Cardiac fibroblast (primary cell): ENCODE measurements around the gene RETREG3.
"Not testable (repeated sequence)": the region's sequence is repeated elsewhere in the genome, so short reads cannot be mapped to it uniquely, and the experiment has no call there.

ENCODE experiments used
- DNase-seq, 2 donors: peaks; one replicate each; pipeline versions ENCODE4 v3.0.0 to v3.0.0-alpha.2; 2010; ENCODE audit warnings: low read depth in 2 of 2
- H3K4me3 ChIP-seq, 2 donors: replicated peaks in 1 of 2; 1 replicate in 1 of 2; 2 replicates in 1 of 2; pipeline ENCODE4 v1.5.1; 2011; ENCODE audit warnings: low read depth in 2 of 2, low read length in 2 of 2, mild to moderate bottlenecking in 2 of 2, moderate library complexity in 1 of 2
- TF ChIP-seq, protein P1 (sequence below): IDR thresholded peaks from one replicate; pipeline ENCODE4 v1.5.1; 2011; ENCODE audit warnings: low read depth, mild to moderate bottlenecking, low read length, inconsistent platforms

Gene RETREG3

DNA sequence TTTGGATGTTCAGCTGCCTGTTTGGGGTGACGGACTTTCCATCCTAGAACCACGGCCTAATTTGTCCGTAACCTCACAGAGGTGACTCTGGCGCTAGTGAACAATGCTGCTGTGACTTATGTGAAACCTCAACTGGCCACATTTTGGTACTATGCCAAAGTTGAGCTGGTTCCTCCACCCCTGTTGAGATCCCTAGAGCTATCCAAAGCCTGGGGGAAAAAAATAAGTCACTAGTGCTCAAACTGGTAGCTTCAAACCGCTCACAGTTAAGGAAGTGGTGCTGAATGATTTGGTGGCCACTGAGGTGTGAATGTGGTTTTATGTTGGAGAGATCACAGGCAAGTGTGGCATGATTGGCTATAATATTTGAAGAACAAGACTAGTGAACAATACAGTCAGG is 38.6 kb upstream of the RETREG3 start:
- no peak overlapping the region for H3K4me3 ChIP-seq
- TF ChIP-seq, protein P1, sequence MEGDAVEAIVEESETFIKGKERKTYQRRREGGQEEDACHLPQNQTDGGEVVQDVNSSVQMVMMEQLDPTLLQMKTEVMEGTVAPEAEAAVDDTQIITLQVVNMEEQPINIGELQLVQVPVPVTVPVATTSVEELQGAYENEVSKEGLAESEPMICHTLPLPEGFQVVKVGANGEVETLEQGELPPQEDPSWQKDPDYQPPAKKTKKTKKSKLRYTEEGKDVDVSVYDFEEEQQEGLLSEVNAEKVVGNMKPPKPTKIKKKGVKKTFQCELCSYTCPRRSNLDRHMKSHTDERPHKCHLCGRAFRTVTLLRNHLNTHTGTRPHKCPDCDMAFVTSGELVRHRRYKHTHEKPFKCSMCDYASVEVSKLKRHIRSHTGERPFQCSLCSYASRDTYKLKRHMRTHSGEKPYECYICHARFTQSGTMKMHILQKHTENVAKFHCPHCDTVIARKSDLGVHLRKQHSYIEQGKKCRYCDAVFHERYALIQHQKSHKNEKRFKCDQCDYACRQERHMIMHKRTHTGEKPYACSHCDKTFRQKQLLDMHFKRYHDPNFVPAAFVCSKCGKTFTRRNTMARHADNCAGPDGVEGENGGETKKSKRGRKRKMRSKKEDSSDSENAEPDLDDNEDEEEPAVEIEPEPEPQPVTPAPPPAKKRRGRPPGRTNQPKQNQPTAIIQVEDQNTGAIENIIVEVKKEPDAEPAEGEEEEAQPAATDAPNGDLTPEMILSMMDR = no peak
- DNase-seq = no peak

DNA sequence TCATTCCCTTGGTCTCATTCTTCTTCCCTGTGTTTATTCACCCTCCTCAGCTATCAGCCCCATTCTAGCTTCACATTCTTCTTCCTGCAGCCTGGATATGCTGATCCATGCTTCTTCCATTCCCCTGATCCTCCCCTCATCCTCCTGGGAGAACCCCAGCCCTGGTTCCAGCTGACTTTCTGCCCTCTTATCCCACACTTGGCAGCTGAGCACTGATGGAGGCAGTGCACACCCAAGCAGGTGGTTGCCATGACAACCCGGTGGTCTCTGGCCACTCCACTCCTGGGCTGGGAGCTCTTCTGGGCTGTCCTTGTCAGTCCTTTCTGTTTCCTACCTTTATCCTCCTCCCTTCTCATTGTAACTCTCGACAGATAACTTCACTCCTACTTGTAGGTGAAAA is 33.2 kb upstream of the RETREG3 start:
- H3K4me3 ChIP-seq = no peak overlapping the region
- TF ChIP-seq, protein P1 = no peak

DNA sequence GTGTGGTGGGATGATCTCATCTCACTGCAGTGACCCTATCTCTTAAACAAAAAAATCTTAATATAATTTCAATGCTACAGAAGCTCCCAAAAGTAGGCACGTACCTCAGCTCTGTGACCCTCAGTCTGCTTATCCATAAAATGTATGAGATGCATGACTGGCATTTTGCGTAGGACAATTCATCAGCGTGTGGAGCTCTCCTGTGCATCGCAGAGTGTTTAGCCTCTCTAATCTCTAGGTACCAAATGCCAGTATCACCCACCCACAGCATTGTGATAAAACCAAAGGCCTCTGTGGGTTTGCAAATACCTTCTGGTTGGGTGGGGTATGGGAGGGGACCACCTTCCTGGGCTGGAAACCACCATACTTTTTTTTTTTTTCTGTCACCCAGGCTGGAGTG is 30.9 kb upstream of the RETREG3 start:
- TF ChIP-seq, protein P1 = no peak
- no peak overlapping the region for H3K4me3 ChIP-seq
- no peak for DNase-seq

More for the DNA sequence above, 33.2 kb upstream of the RETREG3 start:
- DNase-seq = no peak

DNA sequence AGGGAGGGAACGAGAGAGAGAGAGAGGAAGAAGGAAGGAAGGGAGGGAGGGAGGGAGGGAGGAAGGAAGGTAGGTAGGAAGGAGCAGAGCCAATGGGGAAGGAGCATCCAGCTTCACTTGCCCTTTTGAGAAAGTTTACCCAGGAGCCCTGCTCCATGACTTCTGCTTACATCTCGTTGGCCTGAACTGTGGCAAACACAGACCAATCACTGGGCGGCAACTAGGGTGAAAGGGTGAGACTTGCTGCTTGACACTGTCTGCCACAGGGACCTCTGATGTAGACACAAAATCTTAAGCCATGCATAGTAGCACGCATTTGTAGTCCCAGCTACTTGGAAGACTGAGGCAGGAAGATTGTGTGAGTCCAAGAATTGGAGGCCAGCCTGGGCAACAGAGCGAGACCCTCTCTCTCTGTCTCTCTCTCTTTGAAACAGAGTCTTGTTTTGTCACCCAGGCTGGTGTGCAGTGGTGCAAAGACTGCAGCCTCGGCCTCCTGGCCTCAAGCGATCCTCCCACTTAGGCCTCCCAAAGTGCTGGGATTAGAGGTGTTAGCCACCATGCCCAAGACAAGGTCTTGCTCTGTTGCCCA is 30.4 kb upstream of the RETREG3 start:
- TF ChIP-seq, protein P1 = no peak
- no peak for DNase-seq
- no peak overlapping the region for H3K4me3 ChIP-seq

DNA sequence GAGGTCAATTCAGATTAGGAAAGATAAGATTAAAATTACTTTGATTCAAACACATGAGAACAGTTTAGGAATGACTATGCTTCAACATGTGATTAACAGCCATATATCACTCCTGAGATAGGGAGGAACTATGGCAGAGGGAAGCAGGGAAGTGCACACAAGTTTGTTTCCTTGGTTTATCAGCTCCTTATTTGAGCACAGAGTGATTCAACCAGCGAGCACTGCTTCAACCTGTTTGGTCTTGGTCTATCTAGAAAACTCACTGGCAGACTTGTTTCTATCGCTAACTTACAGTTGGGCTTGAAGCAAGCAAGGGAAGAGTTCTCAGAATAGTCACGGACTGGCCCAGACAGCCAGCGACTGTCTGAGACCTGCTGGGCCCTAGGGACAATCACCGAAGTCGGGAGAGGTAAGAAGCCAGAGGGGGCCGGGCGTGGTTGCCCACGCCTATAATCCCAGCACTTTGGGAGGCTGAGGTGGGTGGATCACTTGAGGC is 23.8 kb upstream of the RETREG3 start:
- TF ChIP-seq, protein P1 = no peak
- no peak overlapping the region for H3K4me3 ChIP-seq
- no peak for DNase-seq

DNA sequence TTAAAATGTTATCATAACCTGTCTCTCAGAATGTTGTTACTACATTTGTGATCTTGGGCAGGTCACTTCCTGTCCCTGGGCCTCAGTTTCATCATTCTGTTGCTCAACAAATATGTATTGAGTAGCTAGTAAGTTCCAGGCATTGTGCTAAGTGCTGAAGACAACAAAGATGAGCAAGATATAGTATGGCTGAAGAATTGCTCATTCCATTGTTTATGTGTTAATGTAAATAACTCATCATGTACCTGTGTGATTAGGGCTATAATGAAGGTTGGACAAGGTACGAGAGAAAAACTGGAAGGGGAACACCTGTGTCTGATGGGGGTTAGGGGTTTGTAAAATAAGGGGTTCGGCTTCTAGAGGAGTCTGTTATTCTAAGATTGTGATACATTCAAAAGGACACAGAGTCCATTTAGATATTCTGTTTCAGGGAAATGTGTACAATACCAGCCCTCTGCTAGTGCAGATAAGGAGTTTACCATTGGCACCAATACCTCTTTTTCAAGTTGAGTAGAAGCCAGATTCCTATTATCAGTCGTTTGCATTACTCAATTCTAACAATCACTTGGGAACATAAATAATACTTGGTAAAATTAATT is 20.3 kb upstream of the RETREG3 start:
- TF ChIP-seq, protein P1 = no peak
- no peak overlapping the region for H3K4me3 ChIP-seq
- DNase-seq = peak; percentile 57 to 67

DNA sequence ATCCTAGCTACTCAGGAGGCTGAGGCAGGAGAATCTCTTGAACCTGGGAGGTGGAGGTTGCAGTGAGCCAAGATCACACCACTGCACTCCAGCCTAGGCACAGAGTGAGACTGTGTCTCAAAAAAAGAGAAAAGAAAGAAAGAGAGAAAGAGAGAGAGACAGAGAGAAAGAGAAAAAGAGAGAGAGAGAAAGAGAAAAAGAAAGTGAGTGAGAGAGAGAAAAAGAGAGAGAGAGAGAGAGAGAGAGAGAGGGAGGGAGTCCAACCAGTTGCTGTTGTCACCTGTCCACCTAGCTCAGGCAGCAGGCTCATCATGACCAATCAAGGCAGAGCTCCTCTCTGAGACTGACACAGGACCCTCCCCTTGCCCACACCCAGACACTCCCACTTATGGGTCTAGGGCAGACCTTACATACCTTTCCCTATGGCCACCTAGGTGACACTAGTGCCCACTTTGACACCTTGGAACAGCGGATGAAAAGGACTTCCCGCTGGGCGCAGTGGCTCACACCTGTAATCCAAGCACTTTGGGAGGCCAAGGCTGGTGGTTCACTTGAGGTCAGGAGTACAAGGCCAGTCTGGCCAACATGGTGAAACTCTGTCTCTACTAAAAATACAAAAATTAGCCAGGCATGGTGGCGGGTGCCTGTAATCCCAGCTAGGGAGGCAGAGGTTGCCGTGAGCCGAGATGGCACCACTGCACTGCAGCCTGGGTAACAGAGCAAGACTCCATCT is 18.0 kb upstream of the RETREG3 start:
- DNase-seq, H3K4me3 ChIP-seq: not testable (repeated sequence)
